GM18508 (cell line): ENCODE measurements around the gene TNS3.

ENCODE experiments used
- ATAC-seq: cut with Tn5 transposase; IDR thresholded peaks from one replicate; pipeline ENCODE4 v1.9.1; 2021; ENCODE audit warnings: moderate number of reproducible peaks; ENCODE audit not compliant: insufficient read depth, unreplicated experiment

The TNS3 gene

GRCh38 chr7:47510192-47510591 lies 71.7 kb downstream of the TNS3 start:
- ATAC-seq = no peak

GRCh38 chr7:47509571-47509970 lies 72.3 kb downstream of the TNS3 start:
- ATAC-seq = no peak

- ATAC-seq = no peak
Measured at GRCh38 chr7:47508389-47509380, 73.2 kb downstream of the TNS3 start.

GRCh38 chr7:47507522-47507921 lies 74.4 kb downstream of the TNS3 start:
- ATAC-seq = no peak

- ATAC-seq = no peak
Measured at GRCh38 chr7:47506382-47507339, 75.2 kb downstream of the TNS3 start.

- no peak for ATAC-seq
Measured at GRCh38 chr7:47505312-47506007, 76.5 kb downstream of the TNS3 start.

- no peak for ATAC-seq
Measured at GRCh38 chr7:47504551-47505311, 77.2 kb downstream of the TNS3 start.

GRCh38 chr7:47503281-47503680 lies 78.6 kb downstream of the TNS3 start:
- ATAC-seq = no peak

- ATAC-seq = no peak
Measured at GRCh38 chr7:47502240-47502877, 79.6 kb downstream of the TNS3 start.

- ATAC-seq = no peak
Measured at GRCh38 chr7:47501406-47501805, 80.5 kb downstream of the TNS3 start.

- ATAC-seq = no peak
Measured at GRCh38 chr7:47500103-47500563, 81.8 kb downstream of the TNS3 start.

GRCh38 chr7:47498229-47499056 lies 83.5 kb downstream of the TNS3 start:
- no peak for ATAC-seq

- peak; percentile 89 for ATAC-seq
Measured at GRCh38 chr7:47497367-47498096, 84.4 kb downstream of the TNS3 start.

GRCh38 chr7:47496666-47497065 lies 85.2 kb downstream of the TNS3 start:
- ATAC-seq = no peak

GRCh38 chr7:47496056-47496665 lies 85.8 kb downstream of the TNS3 start:
- no peak for ATAC-seq

- ATAC-seq = no peak
Measured at GRCh38 chr7:47493976-47494911, 87.7 kb downstream of the TNS3 start.
